B cell (primary cell): Measurements from ENCODE around the gene ASTN2.

Experiments used
- CTCF ChIP-seq: fragments of 200-600 bp; IDR thresholded peaks from one replicate; pipeline ENCODE4 v1.8.0; 2022; ENCODE audit warnings: antibody characterized with exemption, mild to moderate bottlenecking
- EZH2 ChIP-seq: IDR thresholded peaks from 2 replicates; pipeline ENCODE4 v1.6.1; 2012; ENCODE audit warnings: borderline replicate concordance, low read depth, mild to moderate bottlenecking, moderate library complexity, low read length; ENCODE audit not compliant: insufficient read depth, poor library complexity, severe bottlenecking

GRCh38 chr9:116985596-116985995 is 429.3 kb downstream of the ASTN2 start:
- no peak for TF ChIP-seq CTCF
- no peak for TF ChIP-seq EZH2
